GM19467 (cell line): ENCODE measurements around the gene ACAP2.
"Not testable (repeated sequence)": the region's sequence is repeated elsewhere in the genome, so short reads cannot be mapped to it uniquely, and the experiment has no call there.

Source experiments
- ATAC-seq: cut with Tn5 transposase; IDR thresholded peaks from one replicate; pipeline ENCODE4 v1.9.1; 2021; ENCODE audit warnings: mild to moderate bottlenecking, moderate library complexity; ENCODE audit not compliant: unreplicated experiment

ACAP2 gene

GRCh38 chr3:195249057-195249770, 193.6 kb downstream of the ACAP2 start:
- no peak for ATAC-seq

DNA sequence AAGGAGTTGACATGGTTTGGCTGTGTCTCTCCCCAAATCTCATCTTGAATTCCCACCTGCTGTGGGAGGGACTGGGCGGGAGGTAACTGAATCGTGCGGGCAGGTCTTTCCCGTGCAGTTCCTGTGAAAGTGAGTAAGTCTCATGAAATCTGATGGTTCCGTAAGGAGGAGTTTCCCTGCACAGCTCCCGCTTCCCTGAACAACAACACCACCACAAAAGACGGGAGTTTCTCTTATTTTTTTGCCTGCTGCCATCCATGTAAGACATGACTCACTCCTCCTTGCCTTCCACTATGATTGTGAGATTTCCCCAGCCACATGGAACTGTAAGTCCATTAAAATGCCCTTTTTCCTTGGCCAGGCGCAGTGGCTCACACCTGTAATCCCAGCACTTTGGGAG, 194.5 kb downstream of the ACAP2 start:
- ATAC-seq: no peak

- no peak for ATAC-seq
Observed at GRCh38 chr3:195247863-195248189, 195.0 kb downstream of the ACAP2 start.

DNA sequence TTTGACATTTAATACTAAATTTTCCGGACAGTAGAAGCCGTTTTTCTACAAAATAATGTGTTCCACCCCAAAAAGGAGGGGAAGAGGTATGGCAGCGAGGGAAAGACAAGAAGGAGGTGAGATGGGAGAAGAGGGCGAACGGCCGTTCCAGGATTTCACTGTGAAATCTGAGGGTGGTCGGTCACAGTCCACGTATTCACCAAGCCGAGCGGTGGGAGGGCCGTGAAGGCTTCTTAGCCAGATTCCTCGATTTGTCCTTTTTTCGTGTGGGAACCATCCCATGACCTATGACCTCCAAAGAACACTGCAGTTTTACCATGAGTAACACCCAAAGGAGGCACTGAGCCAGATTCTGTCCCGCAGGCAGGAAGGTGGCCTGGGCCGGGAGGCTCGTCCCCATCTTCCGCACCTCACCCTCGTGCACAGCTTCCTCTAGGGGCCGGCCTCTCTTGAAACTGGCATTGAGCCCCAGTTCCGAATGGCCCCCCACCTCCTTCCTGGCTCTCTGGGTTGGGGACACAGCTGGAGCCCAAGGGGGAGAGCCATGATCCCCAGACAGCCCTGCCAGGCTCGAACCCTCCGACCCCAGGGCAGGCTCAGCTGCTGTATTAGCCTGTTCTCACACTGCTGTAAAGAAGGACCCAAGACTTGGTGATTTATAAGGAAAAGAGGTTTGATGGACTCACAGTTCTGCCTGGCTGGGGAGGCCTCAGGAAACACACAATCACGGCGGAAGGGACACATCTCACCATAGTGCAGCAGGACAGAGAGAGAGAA, 195.5 kb downstream of the ACAP2 start:
- no peak for ATAC-seq

GRCh38 chr3:195246581-195246995, 196.2 kb downstream of the ACAP2 start:
- ATAC-seq: no peak

DNA sequence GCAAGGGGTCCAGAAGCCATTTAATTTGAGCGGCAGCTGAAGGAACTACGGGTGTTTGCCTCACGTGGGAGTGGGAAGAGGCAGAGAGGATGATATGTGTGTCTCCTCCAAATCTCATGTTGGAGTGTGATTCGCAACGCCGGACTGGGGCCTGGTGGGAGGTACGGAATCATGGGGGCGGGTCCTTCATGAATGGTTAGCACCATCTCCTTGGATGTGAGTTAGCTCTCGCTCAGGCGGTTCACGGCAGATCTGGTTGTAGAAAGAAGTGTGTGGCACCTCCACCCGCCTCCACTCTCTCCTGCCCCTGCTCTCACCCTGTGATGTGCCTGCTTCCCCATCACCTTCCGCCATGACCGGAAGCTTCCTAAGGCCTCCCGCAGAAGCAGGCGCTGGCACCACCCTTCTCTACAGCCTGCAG, 197.3 kb downstream of the ACAP2 start:
- ATAC-seq: no peak

GRCh38 chr3:195241592-195242355, 201.0 kb downstream of the ACAP2 start:
- no peak for ATAC-seq

DNA sequence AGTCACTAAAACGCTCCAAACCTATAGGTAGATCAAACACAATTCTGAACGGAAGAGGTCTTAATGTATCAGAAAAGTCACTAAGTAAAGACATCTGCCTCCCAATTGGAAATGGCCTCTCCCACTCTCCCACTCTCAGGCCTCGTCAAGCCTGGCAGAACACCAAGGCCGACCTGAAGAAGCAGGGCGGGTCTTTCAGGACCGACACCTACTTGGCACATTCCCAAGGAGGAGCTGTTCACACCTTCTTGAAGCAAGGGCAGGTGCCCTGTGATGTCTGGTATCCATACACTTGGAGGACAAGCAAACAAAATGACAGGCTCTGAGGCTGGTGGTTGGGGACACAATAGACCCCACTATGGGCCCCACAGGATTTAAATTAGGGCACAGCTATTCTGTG, 201.9 kb downstream of the ACAP2 start:
- ATAC-seq: no peak

- no peak for ATAC-seq
Observed at GRCh38 chr3:195240171-195240701, 202.6 kb downstream of the ACAP2 start.

DNA sequence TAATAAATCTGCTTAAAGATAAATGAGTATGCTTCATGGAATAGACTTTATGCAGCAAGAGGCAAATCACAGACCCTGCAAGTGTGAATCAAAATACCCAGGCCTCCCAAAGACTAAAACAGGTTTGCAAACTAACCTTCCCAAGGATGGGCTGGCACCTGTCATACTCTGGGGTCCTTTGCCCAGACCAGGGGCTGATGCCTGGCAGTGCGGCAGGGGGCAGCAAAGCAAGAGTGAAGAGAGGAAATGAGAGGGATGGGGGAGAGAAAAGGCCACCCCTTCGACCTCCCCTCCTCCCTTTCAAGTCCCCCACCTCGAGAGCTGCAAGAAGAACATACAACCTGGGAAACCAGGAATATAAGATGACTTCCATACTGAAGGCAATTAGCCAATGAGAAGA, 203.7 kb downstream of the ACAP2 start:
- no peak for ATAC-seq

- ATAC-seq: no peak
Observed at GRCh38 chr3:195238586-195239118, 204.2 kb downstream of the ACAP2 start.

DNA sequence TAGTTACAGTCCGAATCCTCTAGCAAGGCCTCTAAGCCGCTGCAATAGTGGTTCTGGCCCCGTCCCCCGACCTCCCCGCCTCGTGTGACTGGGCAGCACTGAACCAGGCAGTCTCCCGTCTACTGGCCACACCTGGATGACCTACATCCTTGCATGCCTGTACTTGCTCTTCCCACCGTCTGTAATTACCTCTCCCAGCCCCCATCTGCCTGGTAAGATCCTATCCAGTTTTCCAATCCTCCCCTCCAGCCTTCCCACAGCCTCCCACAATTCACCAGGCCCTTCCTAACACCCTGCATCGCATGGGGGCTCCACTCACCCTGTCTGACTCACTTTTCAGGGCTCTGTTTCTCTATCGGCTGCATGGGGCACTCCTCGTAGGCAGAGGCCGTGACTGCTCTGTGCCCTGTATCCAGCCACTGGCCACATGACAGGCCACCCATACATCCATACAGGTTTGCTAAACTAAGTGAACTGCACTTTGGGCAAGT, 204.7 kb downstream of the ACAP2 start:
- ATAC-seq: no peak

DNA sequence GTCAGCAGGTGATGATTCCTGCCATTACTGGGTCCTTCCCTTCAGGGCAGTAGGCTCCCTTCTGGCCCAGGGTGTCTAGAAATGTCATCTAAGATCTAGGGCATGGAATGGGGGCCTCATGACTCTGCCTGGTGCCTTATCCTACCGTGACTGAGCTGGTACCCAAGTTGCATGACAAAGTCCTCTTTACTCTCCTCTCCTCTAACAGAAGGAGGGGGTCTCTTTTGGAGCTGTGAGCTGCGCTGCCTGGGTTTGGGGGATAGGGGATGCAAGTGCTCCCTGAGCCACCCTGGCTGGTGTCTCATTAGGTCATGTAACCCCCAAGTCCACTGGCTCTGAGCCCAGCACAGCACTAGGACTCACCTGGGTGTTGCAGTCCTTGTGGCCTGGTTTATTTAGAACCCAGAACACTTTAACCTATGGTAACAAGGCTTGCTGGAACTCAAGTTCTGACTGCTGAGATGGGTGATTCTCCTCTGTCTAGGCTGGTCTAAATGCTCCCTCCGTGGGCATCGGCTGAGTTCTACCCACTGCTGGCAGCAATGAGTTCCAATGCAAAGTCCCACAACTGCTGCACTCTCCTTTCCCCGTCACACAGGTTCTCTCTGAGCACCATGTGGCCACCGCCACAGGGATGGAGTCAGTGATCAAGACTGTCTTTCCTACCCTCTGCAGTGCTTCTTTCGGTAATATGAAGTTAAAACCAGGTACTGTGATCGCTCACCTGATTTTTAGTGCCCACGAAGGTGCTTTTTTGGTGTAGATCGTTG, 205.8 kb downstream of the ACAP2 start:
- no peak for ATAC-seq

DNA sequence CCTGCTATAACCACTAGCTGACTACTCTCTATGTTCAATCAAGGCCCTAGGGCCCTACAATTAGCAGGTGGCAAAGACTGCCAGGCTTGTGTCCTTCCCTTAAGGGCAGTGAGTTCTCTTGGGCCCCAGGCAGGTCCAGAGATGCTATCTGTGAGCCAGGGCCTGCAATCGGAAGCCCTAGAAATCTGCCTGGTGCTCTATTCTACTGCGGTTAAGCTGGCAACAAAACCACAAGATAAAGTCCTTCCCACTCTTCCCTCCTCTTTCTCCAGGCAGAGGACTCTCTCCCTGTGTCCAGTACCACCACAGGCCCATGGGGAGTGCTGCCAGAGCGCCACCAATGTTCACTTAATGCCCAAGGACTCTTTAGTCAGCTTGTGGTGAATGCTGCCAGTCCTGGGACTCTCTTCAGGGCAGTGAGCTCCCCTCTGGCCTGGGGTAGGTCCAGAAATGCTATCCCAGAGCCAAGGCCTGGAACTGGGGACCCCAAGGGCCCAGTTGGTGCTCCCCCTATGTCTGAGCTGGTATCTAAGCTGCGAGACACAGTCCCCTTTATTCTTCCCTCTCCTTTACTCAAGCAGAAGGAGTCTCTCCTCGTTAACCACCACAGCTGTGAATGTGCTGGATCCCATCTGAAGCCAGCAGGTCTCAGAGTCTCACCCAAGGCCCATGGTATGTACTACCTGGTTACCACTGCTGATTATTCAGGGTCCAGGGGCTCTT, 206.6 kb downstream of the ACAP2 start:
- no peak for ATAC-seq

DNA sequence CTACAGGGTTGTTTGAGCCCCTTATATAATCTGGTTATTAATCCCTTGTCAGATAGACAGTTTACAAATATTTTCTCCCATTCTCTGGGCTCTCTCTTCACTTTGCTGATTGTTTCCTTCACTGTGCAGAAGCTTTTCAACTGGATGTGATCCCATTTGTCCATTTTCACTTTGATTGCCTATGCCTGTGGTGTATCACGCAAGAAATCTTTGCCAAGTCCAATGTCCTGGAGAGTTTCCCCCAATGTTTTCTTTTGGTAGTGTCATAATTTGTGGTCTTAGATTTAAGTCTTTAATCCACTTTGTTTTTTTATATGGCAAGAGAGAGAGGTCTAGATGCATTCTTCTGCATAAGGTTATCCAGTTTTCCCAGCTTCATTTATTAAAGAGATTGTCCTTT, 212.6 kb downstream of the ACAP2 start:
- ATAC-seq: no peak

DNA sequence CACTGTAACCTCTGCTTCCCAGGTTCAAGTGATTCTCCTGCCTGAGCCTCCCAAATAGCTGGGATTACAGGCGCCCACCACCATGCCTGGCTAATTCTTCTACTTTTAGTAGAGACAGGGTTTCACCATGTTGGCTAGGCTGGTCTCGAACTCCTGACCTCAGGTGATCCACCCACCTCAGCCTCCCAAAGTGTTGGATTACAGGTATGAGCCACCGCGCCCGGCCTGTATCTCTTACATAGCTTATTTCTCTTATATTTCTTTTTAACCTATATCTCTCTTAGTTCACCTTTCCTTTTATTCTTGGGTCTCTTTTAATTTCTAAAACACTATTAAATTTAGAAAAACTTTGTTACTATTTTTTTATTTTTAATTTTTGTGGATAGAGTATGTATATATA, 213.9 kb downstream of the ACAP2 start:
- not testable (repeated sequence) for ATAC-seq

DNA sequence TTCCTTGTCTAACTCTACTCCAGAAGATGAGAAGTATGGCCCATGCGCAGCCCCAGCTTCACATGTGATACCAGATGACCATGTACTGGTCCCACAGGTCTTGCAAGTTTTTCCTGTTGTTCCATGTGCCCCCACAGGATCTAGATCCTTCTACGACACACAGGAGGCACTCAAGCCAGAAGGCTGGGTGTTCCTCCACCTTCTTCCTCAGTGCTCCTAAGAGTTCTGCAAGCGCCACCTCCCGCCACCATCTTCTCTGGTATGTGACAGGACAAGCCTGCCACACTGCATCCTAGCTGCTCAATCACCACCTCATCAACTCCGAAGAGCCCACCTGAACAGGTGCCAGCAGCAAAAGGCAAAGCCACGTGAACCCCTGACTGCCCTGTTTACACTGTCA, 214.9 kb downstream of the ACAP2 start:
- ATAC-seq: no peak

GRCh38 chr3:195226900-195227447, 215.8 kb downstream of the ACAP2 start:
- no peak for ATAC-seq

GRCh38 chr3:195226445-195226844, 216.4 kb downstream of the ACAP2 start:
- ATAC-seq: no peak
